ENCODE measurements around the gene EPB41L1. TPM values are rescaled to one million over a fixed set of nuclear protein-coding genes. Genes with fewer than 3 reads are reported as not detected.

EPB41L1 gene
- polyA plus RNA-seq, 3 donors, result 0.05 TPM; not detected in 2

GRCh38 chr20:36157610-36158009, 3.1 kb downstream of the EPB41L1 start:
- Histone ChIP-seq H3K4me2 (replicated peaks; ENCODE audit: extremely low read depth, low read length, poor library complexity, severe bottlenecking) (no peak overlapping the region), H3K9me3 (replicated peaks in 1 of 2; ENCODE audit: control insufficient read depth in 1 of 2, insufficient read depth in 1 of 2, low read length in 2 of 2) (no peaks in the 10 kb centered on the region), H3K4me1 (ENCODE audit: control insufficient read depth in 1 of 2, insufficient read depth in 2 of 2, low read length in 2 of 2) (no peaks in the 10 kb centered on the region), H3K27me3 (ENCODE audit: control insufficient read depth in 2 of 2, insufficient read depth in 2 of 2, low read length in 2 of 2) (peaks cover 14 to 37% of the 10 kb centered on the region in 2 donors), H3K27ac (ENCODE audit: low read depth in 1 of 2, low read length in 2 of 2) (no peak overlapping the region), H3K36me3 (replicated peaks in 1 of 2; ENCODE audit: control insufficient read depth in 1 of 2, insufficient read depth in 2 of 2, low read length in 2 of 2) (no peaks in the 10 kb centered on the region), H3K79me2 (ENCODE audit: insufficient read depth, low read length) (no peaks in the 10 kb centered on the region), H3K4me3 (replicated peaks in 1 of 3; ENCODE audit: low read depth in 2 of 3, low read length in 3 of 3) (no peak overlapping the region), H3K9ac (ENCODE audit: insufficient read depth, low read length, poor library complexity, severe bottlenecking) (no peak overlapping the region), H2AFZ (ENCODE audit: insufficient read depth, low read depth, low read length, poor library complexity, severe bottlenecking) (no peak overlapping the region), H4K20me1 (ENCODE audit: insufficient read depth, low read length) (no peaks in the 10 kb centered on the region)
- Mint-ChIP-seq H3K36me3 (no peaks in the 10 kb centered on the region), H3K27ac (no peak overlapping the region), H3K4me1 (peaks cover 5% of the 10 kb centered on the region), H3K27me3 (ENCODE audit: low read depth in 3 of 3) (peaks cover 32 to 39% (median 36%) of the 10 kb centered on the region in 3 donors), H3K9me3 (peaks cover 0 to 5% (median 0%) of the 10 kb centered on the region in 7 donors), H3K4me3 (no peak overlapping the region)
- TF ChIP-seq CTCF (IDR thresholded peaks at IDR 0.05), result no peak
- intact Hi-C loops (cut with micrococcal nuclease), result loop anchor here in 1 of 2 donors (5.0 kb wide), 1 partner anchor 40 kb away; no protein-coding TSS in a partner anchor
- DNase-seq, result no peak
- WGBS (ENCODE audit: insufficient coverage), result 100% methylated on average over 1 of the region's 1 CpG

GRCh38 chr20:36158160-36158741, 3.7 kb downstream of the EPB41L1 start:
- WGBS (ENCODE audit: insufficient coverage), result 74% methylated on average over 9 of the region's 9 CpGs
- H3K36me3 Mint-ChIP-seq, result no peaks in the 10 kb centered on the region
- Histone ChIP-seq H2AFZ (ENCODE audit: insufficient read depth, low read depth, low read length, poor library complexity, severe bottlenecking) (no peak overlapping the region), H3K4me2 (replicated peaks; ENCODE audit: extremely low read depth, low read length, poor library complexity, severe bottlenecking) (no peak overlapping the region), H3K36me3 (replicated peaks in 1 of 2; ENCODE audit: control insufficient read depth in 1 of 2, insufficient read depth in 2 of 2, low read length in 2 of 2) (no peaks in the 10 kb centered on the region), H3K9me3 (replicated peaks in 1 of 2; ENCODE audit: control insufficient read depth in 1 of 2, insufficient read depth in 1 of 2, low read length in 2 of 2) (no peaks in the 10 kb centered on the region), H3K4me3 (replicated peaks in 1 of 3; ENCODE audit: low read depth in 2 of 3, low read length in 3 of 3) (no peak overlapping the region), H3K9ac (ENCODE audit: insufficient read depth, low read length, poor library complexity, severe bottlenecking) (no peak overlapping the region), H3K4me1 (ENCODE audit: control insufficient read depth in 1 of 2, insufficient read depth in 2 of 2, low read length in 2 of 2) (no peaks in the 10 kb centered on the region), H3K27ac (ENCODE audit: low read depth in 1 of 2, low read length in 2 of 2) (no peak overlapping the region), H3K79me2 (ENCODE audit: insufficient read depth, low read length) (no peaks in the 10 kb centered on the region), H3K27me3 (ENCODE audit: control insufficient read depth in 2 of 2, insufficient read depth in 2 of 2, low read length in 2 of 2) (peaks cover 14 to 30% of the 10 kb centered on the region in 2 donors), H4K20me1 (ENCODE audit: insufficient read depth, low read length) (no peaks in the 10 kb centered on the region)
- H3K27me3 Mint-ChIP-seq (ENCODE audit: low read depth in 3 of 3), result peaks cover 27 to 32% (median 31%) of the 10 kb centered on the region in 3 donors
- H3K9me3 Mint-ChIP-seq, result peaks cover 0 to 5% (median 0%) of the 10 kb centered on the region in 7 donors
- TF ChIP-seq CTCF (IDR thresholded peaks at IDR 0.05), result no peak
- H3K4me1 Mint-ChIP-seq, result peaks cover 5% of the 10 kb centered on the region
- intact Hi-C loops (cut with micrococcal nuclease), result loop anchor here in 1 of 2 donors (5.0 kb wide), 1 partner anchor 39 kb away; no protein-coding TSS in a partner anchor
- no peak for DNase-seq
- peak overlapping the region in 1 of 2 donors; percentile 35 for H3K4me3 Mint-ChIP-seq
- no peak overlapping the region for H3K27ac Mint-ChIP-seq

Data from CD14-positive monocyte (primary cell).